DMS114 treated with DMSO at 0.1 percent for 48 hours (cell line): ENCODE measurements around the gene PROX2.

Experiments
- DNase-seq: peaks from one replicate; lab custom pipeline; 2025; ENCODE audit not compliant: unreplicated experiment; lab: John Stamatoyannopoulos, UW

PROX2 gene, protein sequence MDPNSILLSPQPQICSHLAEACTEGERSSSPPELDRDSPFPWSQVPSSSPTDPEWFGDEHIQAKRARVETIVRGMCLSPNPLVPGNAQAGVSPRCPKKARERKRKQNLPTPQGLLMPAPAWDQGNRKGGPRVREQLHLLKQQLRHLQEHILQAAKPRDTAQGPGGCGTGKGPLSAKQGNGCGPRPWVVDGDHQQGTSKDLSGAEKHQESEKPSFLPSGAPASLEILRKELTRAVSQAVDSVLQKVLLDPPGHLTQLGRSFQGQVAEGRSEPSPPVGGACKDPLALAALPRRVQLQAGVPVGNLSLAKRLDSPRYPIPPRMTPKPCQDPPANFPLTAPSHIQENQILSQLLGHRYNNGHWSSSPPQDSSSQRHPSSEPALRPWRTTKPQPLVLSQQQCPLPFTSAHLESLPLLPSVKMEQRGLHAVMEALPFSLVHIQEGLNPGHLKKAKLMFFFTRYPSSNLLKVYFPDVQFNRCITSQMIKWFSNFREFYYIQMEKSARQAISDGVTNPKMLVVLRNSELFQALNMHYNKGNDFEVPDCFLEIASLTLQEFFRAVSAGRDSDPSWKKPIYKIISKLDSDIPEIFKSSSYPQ

DNA sequence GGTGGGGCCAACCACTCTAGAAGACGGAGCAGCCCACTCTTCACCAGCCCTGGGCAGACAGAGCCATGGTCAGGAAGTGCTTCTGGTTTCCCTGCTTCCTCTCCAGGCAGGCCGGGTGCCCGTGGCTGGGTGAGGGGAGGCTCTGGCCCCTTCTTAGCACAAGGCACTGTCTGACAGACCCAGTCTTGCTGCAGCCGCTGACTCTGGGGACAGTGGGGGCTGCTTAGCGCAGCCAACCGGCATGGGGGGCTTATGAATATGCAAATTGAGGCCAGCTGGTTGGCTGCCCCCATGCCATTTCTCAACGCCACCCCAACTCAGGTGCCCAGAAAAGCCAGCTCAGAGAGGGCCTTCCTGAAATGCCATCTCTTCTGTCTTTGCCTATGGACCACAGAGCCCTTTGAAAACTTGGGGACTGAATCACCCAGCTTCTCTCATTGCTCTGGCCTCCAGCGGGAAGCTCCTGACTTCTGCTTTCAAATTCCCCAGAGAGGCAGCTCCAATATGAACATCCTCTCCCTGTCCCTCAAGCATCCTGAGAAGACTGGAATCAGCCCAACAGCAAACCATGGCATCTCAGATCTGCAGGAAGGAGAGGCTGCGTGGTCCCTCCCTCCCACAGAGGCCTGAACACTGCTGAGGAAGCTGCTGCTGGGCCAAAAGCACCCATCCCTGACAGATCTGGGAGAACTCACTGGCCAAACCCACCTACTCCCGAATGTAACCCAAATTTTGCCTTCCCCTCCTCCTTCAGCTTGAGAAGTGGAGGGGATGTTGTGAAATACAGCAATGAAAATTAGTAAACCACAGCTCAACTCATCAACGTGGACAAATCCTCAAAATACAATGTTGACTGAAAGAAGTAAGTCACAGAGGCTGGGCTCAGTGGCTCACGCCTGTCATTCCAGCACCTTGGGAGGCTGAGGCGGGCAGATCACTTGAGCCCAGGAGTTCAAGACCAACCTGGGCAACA, at the start of gene PROX2:
TSS of gene PROX2 (minus strand) at position 205 of the 973 bp plus-strand sequence. CDS start 12,311 bp downstream, outside the sequence.
- DNase-seq, result no peak

DNA sequence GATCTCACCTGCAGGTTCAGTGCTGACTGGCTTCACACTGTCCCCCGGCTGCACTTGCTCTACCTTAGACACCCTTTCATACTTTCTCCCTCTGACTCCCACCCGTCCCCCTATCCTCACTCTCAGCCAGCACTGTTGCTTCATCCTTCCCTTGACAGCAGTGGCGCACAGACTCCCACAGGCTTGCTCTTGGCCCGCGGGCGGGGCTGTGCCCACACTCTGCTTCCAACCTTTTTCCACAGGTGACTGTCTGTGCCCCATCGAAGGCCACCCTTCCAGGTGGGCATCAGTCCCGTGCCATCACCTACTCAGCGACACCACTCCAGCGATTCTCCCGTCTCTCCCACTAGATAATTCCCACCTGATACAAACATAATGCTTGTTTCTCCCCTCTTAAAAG, 48.1 kb upstream of the PROX2 start:
- DNase-seq, result no peak

DNA sequence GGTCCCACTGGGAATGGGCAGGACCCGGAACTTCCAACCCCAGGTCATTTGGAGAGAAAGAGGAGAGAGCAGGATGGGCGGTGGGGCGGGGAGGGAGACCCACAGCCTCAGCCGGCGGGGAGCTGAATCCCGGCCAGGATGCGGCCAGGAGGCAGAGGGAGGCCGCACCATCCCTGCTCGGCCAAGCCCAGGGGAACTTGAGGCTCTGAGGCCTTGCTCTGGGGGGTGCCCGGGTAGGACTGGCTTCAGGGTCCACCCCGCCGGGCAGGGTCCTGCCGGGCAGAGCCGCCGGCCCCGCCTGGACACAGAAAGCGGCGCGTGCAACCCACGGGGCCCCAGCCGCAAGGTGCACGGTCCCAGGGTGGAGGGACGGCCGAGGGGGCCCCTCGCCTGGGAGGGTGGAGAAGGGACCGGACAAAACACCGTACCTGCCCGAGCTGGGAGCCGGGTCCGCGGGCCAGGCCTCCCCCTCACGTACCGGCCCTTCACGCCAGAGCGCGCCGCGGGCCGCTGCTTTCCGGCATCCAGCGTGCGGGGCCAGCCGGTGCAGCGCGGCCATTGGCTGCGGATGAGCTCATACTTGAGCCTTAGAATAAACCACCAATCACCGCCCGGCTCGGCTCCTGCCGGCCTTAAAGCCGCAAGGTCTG, 46.9 kb upstream of the PROX2 start, which contains the start of gene RPS6KL1:
TSS of gene RPS6KL1 (minus strand) at position 509 of the 650 bp plus-strand sequence. CDS start 1,719 bp downstream, outside the sequence.
- DNase-seq, result no peak

DNA sequence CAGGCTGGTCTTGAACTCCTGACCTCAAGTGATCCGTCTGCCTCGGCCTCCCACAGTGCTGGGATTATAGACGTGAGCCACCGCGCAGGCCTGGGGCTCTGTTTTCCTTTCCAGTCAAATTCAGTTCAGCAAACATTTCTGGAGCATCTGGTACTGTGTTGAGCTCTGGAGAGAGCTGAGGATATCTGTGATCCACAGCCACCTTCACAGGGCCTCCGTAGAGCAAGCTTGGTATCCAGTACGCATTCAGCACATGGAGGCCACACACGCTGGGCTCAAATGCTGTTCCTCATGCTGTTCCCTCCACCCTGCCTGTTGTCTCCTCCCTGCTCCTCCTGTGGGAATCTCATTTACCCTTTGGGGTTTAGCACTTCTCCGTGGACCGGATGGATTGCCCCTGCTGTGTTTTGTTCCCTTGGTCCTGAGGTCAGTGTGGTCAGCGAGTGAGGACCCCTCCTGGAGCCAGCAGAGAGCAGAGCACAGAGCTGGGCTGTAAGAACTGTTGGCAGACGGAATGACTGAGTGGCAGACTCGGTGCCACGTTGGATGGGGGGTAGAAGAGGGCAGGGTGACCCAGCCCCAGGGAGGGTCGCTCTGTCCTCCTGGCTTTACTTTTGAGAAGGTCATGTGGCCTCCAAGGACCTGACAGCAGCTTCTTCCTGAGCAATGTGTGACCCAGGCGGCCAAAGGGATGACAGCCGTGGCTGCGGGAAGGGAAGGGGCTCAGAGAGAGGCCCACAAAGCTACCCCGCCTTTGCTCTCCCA, 46.2 kb upstream of the PROX2 start:
- no peak for DNase-seq

DNA sequence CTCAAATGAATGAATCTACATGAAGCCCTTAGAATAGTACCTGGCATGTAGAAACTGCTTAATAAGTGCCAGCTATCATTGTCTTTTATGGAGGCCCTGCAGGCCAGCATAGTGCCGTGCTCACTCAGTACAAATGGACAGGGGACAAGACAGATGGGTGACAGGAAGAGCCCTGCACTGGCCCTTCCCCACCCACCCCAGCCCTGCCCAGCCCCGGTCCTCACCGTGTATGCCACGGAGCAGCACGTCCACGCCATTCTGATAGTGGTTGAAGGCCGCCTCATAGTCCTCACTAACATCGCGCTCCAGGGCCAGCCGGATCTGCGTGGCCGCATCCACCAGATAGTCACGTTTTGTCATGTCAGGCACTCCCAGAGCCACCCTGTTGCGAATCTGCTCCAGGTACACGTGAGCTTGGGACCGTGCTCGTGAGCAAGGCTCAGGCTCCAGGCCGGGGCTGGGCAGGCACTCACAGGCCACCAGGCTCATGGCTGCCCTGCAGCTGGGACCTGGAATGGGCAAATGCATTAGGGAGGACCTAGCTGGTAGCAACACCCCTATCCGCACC, 45.2 kb upstream of the PROX2 start:
- DNase-seq, result no peak

DNA sequence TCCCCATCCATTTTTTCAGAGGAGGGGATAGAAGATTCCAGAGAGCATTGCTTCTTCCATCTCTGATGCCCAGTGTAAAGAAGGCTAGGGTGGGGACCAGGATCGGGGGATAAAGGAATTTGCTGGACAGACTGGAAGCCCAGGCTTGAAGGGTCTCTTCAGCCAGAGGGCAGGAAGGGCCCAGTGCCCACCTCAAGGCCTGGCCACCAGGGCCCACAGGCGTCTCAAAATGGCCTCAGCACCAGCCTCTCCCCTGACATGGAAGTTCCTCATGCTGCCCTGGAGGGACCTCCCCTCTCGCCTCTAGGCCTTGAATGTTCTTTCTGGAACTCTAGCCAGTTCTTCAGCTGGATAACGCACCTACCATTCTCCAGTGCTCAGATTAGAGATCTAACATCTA, 44.3 kb upstream of the PROX2 start:
- DNase-seq, result no peak

DNA sequence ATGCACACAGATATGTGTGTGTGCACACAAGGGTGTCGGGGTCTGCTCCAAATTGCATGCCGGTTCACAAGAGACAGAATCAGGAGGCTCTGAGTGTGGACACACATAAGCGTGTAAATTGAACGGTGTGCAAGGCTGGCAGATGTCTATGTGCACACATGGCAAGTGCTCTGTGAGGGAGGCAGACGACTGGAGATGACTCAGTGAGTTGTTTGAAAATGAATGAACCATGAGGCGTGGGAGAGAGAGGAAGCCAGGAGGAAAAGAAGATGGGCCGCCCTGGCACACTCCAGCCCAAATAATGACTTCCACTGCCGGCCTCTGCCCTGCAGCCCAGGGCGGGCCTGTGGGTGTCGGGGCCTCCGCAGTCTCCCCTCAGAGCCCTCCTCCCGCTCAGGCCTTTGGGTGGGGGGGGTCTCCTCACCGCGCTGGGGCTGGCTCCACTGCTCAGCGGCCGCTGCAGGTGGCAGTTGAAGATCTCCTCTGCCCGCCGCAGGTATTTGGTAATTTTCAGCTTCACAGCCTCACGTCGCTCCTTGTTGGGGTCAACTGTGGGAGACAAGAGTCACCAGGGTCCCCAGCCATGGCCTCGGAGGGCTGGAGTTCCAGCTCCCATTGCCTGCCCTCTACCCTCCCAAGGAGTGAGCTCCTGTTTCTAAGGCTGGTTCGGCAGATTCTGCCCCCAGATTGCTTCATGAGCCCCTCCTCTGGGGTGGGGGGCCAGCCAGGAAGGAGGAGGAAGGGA, 43.6 kb upstream of the PROX2 start:
- no peak for DNase-seq

DNA sequence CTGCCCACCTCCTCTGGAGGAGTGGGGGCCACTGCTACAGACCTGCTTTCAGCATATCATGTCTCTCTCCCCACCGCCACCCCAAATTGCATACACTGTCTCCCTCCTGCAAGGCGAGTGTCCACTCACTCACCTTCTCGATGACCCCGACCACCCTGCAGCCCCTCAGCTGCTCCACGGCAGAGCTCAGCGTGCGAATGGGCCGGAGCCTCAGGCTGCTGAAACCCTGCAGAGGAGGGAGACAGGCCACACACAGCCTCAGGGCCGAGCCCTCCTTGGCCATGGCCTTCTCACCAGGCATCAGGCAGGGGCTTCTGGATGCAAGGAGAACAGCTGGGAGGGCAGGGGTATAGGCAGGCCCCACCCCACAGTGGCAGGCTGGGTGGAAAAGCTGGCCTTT, 42.4 kb upstream of the PROX2 start:
- DNase-seq, result no peak

DNA sequence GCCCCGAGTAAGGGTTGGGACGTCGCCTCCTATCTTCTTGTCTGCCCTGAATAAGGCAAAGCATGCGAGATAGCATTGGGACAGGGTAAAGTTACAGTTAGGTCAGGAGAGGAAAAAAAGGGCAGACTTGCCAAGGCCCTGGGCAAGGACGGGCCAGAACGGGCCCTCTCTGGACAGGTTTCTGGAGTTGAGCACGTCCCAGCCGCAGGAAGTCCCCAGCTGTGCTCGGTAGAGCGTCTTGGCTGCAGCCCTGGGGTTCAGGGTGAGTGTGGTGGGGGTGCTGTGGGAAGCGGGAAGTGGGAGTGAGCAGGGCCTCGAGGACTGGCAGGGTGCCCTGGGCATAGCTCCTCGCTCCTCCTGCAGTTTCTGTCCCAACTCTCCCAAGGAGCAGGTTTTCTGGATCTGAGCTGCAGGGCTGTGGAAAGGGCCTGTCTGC, 41.7 kb upstream of the PROX2 start:
- DNase-seq, result no peak

DNA sequence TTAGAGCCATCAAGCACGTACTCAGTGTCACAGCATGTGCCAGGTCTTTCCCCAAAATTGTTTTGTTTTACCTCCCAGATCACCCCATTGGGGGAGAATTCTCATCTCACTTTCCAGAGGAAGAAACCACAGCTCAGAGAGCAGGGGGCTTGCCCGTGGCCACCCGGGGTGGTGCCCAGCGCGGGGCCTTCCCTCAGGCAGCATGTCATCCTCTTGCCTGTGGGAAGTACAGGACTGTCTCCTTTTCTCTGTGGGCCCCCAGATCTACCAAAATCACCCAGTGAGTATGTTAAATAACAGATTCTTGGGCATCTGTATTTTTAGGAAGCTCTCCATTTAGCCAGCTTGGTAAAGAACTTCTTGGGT, 41.2 kb upstream of the PROX2 start:
- DNase-seq, result no peak

DNA sequence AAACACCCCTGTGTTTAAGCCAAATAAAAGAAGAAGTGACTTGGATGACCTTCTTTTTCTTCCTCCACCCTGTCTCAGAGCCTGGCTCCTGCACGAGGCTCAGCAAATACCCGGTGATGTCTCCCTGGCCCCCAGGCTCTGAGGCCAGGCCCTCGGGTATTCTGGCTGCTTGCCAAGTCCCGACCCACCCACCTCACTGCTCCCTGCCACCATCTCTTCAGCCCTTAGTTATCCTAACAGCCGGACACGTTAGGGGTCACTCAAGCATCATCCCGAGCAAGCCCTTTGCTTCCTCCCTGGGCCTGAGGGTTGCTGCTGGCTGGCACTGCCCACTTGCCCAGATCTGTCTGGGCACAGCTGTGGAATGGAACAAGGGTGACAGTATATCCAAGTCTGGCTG, 39.9 kb upstream of the PROX2 start:
- no peak for DNase-seq

DNA sequence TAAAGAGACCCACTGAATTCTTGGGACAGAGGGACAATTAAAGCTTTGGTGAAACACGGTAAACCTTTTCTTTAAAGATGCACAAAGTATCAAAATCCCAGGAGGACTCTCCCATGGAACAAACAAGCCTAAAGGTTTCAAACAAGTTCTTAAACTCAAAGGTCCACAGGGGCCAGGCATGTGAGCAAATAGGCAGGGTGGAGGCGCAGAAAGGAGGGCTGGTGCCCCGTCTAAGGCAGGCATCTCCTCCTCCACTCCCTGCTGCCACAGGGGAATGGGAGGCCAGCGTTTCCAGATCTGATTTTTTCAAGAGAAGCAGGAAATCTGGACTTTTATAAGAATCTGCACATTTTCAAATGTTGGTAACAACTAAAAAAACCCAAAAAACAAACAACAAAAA, 39.5 kb upstream of the PROX2 start:
- no peak for DNase-seq

DNA sequence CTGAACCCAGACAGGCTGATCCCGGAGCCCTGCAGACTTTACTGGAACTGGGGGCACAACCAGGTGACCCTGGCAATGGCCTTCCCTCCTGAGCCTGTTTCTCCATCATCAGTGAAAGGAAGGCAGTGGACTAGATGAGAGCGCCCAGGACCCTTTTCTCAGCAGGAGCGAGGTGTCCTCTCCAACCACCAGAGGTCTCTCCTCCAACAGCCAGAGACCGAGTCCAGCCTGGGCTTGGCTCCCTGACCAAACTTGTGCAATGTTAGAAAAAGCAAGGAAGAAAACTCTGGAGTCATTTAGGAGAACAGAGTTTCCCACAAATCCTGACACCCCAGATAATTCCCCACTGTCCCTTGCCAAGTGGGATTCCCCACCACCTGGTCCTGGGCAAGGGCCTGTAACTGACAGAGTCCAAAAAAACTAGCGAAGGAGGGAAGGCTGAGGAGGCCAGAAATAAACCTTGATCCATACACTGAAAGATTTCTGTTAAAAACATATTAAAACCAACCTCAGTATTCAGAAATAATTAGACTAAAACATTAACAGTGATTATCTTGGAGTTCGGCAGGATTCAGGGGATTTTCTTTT, 38.1 kb upstream of the PROX2 start:
- DNase-seq, result peak; percentile 37

DNA sequence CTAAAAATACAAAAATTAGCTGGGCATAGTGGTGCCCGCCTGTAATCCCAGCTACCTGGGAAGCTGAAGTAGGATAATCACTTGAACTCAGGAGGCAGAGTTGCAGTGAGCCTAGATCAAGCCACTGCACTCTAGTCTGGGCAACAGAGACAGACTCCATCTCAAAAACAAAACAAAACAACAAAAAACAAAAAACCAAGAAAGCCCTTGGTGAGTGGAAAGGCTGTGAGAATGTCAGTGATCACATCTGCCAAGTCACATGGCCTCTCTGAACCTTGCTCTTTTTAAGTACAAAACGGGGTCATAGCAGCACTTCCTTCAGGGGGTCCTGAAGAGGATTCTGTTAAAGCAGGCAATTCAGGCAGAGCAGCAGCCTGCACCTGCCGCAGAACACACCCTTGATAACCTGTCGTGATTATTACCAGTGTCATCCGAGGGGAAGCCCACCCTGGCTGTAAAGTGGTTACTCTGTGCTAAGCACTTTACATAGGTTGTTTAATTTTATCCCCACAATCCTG, 37.5 kb upstream of the PROX2 start:
- DNase-seq, result no peak

DNA sequence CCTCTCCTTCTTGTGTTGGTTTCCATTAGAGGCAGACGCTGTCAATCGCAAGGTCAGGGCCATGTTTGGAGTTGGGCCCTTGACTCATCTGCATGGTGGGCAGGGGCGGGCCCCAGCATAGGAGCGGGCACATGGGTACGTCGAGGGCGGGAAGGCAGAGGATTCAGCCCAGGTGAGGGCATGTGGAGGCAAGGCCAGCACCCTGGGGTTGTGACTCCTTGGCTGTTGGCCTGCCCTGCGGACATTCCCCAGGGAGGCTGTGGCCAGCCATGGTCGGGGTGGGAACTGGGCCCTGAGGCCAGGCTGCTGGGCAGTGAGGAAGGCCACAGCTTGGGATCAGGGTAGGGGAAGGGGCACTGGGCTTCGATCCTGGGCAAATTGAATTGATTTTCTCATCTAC, 36.9 kb upstream of the PROX2 start:
- no peak for DNase-seq

DNA sequence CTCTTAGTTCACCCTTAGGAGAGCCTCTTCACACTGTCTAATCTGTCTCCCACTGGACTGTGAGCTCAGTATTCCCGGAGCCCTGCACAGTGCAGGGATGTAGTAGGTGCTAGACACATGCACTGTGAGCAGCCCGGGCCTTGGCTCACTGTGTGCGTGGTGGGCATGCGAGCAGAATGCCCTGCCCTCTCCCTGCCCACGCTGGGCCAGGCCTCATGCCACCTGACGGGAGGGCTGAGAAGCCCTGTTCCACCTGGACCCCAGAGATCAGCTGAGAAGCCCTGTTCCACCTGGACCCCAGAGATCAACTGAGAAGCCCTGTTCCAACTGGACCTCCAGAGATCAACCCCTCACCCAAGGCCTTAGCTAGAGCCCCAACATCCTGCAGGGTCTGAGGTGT, 36.2 kb upstream of the PROX2 start:
- DNase-seq, result no peak

DNA sequence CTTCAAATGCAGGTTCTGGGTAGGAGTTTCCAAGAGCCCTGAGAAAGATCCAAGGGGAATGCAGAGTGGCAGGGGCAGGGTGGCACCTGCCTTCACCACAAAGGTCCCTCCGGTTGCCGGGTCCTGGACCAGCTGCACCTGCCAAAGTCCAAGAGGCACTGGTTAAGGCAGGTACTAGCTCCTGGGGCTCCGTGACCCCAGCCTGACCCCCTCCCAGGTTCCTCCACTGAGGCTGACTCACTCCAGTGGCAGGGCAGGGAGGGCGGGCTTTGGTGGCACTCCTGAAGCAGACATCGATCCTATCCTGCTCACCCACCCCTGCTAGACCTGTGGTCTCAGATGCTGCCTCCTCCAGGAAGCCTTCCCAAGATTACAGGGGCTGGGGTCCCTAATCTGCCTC, 35.8 kb upstream of the PROX2 start:
- DNase-seq, result no peak

DNA sequence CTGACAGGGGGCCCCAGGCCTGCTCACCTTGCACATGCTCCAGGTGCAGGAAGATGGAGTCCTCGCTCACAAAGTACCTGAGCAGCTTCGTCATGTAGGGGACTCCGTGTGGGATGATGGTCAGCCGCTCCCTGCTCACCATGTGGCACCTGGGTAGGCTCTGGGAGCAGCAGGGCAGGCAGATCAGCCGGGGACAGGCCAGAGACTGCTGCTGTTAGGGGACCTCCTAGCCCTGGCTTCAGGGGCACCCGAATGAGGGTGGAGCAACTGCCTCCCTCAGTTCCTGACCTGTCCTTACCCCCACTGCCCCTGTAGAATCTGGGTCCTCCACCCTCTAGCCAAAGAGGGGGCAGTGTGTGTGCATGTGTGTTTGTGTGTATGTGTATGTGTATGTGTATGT, 35.3 kb upstream of the PROX2 start:
- no peak for DNase-seq

DNA sequence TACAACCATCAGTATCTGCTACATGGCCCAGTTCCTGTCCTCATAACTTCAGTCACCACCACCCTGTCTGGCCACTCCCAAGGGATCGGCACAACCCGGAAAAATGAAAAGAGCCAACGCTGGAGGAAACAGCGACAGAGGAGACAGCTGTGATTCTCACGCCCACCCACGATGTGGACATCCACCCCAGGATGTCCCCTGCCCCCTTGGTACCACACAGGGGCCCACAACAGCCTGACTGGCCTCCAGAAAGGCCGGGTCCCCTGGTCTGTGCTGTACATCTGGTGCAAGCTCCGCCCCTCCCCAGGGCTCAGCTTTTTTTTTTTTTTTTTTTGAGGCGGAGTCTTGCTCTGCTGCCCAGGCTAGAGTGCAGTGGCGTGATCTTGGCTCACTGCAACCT, 34.6 kb upstream of the PROX2 start:
- DNase-seq, result no peak
